ENCODE results near the gene TMEM156. TPM values are rescaled to one million over a fixed set of nuclear protein-coding genes. Genes with fewer than 3 reads are reported as not detected.

The TMEM156 gene
- total and polyA plus RNA-seq, 2 donors (not counting 3 experiments of a cell fraction or from before 2014, with no cell fraction given) = 0.39 to 1.00 TPM

DNA sequence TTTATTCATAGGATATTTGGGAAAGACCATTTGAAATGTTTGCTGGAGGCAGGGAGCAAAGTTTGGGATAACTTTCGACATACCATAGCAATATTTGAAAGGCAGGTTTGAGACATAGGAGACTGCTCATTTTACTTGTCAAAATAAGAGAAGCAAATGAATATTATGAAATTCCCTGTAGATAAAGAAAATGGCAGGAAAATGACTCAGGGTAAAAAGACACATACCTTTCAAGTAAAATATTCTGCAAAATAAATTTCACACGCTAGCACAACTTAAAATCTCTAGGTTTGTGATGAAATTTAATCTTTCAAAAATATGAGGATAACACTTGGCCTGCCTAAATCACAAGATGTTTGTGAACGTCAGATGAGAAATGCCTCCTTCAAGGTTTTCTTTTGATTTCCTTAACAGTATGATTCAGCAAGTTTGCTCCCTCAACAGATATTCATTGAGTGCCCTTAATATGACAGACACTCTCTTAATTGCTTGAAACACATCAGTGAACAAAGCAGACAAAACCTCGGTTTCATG is 6.6 kb downstream of the TMEM156 start:
- H3K4me1 ChIP-seq (ENCODE audit: control insufficient read depth, extremely low read depth, insufficient read depth, low read length) = peaks cover 8% of the 10 kb centered on the region
- no peaks in the 10 kb centered on the region for H3K36me3 ChIP-seq (ENCODE audit: control insufficient read depth in 2 of 2, extremely low read depth in 1 of 2, insufficient read depth in 2 of 2, low read length in 2 of 2)
- no peak overlapping the region for H3K4me3 ChIP-seq (replicated peaks in 1 of 3; ENCODE audit: insufficient read depth in 1 of 3, low read depth in 1 of 3, low read length in 3 of 3)
- no peaks in the 10 kb centered on the region for H3K27me3 ChIP-seq (ENCODE audit: control insufficient read depth in 2 of 2, insufficient read depth in 2 of 2, low read length in 2 of 2)
- peak overlapping the region; percentile 74 for H3K4me2 ChIP-seq (ENCODE audit: insufficient read depth, low read length)
- no TSS peak for BruUV-seq (replicated peaks)
- peak overlapping the region; percentile 51 for H3K9ac ChIP-seq (replicated peaks; ENCODE audit: extremely low read depth, insufficient read depth, low read length)
- dilution Hi-C loops (cut with MboI; ENCODE audit: extremely low pct_ligation_motif_present, low sequenced_read_pairs) = no loop called here
- no peaks in the 10 kb centered on the region for H3K9me1 ChIP-seq (replicated peaks; ENCODE audit: control insufficient read depth, extremely low read depth, insufficient read depth, low read length)
- H3K79me2 ChIP-seq (ENCODE audit: control insufficient read depth, insufficient read depth, low read length) = peaks cover 4% of the 10 kb centered on the region
- intact Hi-C loops (cut with micrococcal nuclease) = no loop called here
- TF ChIP-seq, protein P1, sequence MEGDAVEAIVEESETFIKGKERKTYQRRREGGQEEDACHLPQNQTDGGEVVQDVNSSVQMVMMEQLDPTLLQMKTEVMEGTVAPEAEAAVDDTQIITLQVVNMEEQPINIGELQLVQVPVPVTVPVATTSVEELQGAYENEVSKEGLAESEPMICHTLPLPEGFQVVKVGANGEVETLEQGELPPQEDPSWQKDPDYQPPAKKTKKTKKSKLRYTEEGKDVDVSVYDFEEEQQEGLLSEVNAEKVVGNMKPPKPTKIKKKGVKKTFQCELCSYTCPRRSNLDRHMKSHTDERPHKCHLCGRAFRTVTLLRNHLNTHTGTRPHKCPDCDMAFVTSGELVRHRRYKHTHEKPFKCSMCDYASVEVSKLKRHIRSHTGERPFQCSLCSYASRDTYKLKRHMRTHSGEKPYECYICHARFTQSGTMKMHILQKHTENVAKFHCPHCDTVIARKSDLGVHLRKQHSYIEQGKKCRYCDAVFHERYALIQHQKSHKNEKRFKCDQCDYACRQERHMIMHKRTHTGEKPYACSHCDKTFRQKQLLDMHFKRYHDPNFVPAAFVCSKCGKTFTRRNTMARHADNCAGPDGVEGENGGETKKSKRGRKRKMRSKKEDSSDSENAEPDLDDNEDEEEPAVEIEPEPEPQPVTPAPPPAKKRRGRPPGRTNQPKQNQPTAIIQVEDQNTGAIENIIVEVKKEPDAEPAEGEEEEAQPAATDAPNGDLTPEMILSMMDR (IDR thresholded peaks at IDR 0.05; ENCODE audit: extremely low read depth in 1 of 2, insufficient read depth in 1 of 2, low read depth in 1 of 2, low read length in 2 of 2) = no peak
- TF ChIP-seq JUN (IDR thresholded peaks at IDR 0.05; ENCODE audit: borderline replicate concordance, insufficient read depth, insufficient read length, low read depth) = no peak
- TF ChIP-seq MYC (IDR thresholded peaks at IDR 0.05; ENCODE audit: low read depth, low read length) = no peak
- TF ChIP-seq POLR2AphosphoS5 (IDR thresholded peaks at IDR 0.05; ENCODE audit: insufficient read depth, low read depth, low read length) = no peak
- H3K27ac ChIP-seq (ENCODE audit: insufficient read depth, low read depth, low read length) = peak overlapping the region; percentile 74
- CTCF ChIA-PET = interaction anchor here (1.0 kb wide), 1 partner anchor 76 kb away, joined by 3 read pairs; no protein-coding TSS in a partner anchor
- DNase-seq (ENCODE audit: low read depth, low spot score) (peak; percentile 67), FAIRE-seq (peak; percentile 38)
- H4K20me1 ChIP-seq (replicated peaks; ENCODE audit: control insufficient read depth, extremely low read depth, insufficient read depth, low read length) = no peaks in the 10 kb centered on the region
- peak overlapping the region; percentile 88 for H2AFZ ChIP-seq (ENCODE audit: low read depth, low read length)
- POLR2A ChIA-PET = no interaction called here
- H3K9me3 ChIP-seq (replicated peaks; ENCODE audit: control insufficient read depth, insufficient read depth, low read length) = no peaks in the 10 kb centered on the region

DNA sequence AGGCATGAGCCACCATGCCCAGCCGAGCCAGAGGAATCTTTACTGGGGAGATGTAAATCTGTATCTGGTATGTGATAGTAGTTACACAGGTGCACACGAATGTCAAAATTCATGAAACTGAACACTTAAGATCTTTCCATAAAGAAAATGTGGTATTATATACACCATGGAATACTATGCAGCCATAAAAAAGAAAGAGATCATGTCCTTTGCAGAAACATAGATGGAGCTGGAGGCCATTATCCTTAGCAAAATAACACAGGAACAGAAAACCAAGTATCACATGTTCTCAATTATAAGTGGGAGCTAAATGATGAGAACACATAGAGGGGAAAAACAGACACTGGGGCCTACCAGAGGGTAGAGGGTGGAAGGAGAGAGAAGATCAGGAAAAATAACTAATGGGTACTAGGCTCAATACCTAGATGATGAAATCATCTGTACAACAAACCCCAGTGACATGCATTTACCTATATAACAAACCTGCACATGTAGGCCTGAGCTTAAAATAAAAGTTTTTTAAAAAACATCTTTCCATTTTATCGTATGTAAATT is 7.8 kb downstream of the TMEM156 start:
- no peaks in the 10 kb centered on the region for H3K27me3 ChIP-seq (ENCODE audit: control insufficient read depth in 2 of 2, insufficient read depth in 2 of 2, low read length in 2 of 2)
- no peaks in the 10 kb centered on the region for H4K20me1 ChIP-seq (replicated peaks; ENCODE audit: control insufficient read depth, extremely low read depth, insufficient read depth, low read length)
- peaks cover 8% of the 10 kb centered on the region for H3K4me1 ChIP-seq (ENCODE audit: control insufficient read depth, extremely low read depth, insufficient read depth, low read length)
- intact Hi-C loops (cut with micrococcal nuclease) = no loop called here
- no peaks in the 10 kb centered on the region for H3K9me1 ChIP-seq (replicated peaks; ENCODE audit: control insufficient read depth, extremely low read depth, insufficient read depth, low read length)
- H3K79me2 ChIP-seq (ENCODE audit: control insufficient read depth, insufficient read depth, low read length) = no peaks in the 10 kb centered on the region
- H3K4me3 ChIP-seq (replicated peaks in 1 of 3; ENCODE audit: insufficient read depth in 1 of 3, low read depth in 1 of 3, low read length in 3 of 3) = no peak overlapping the region
- H3K9me3 ChIP-seq (replicated peaks; ENCODE audit: control insufficient read depth, insufficient read depth, low read length) = no peaks in the 10 kb centered on the region
- H3K4me2 ChIP-seq (ENCODE audit: insufficient read depth, low read length) = no peak overlapping the region
- ChIA-PET CTCF (no interaction called here), POLR2A (no interaction called here)
- H3K9ac ChIP-seq (replicated peaks; ENCODE audit: extremely low read depth, insufficient read depth, low read length) = no peak overlapping the region
- BruUV-seq (replicated peaks) = no TSS peak
- H2AFZ ChIP-seq (ENCODE audit: low read depth, low read length) = no peak overlapping the region
- dilution Hi-C loops (cut with MboI; ENCODE audit: extremely low pct_ligation_motif_present, low sequenced_read_pairs) = no loop called here
- FAIRE-seq (no peak), DNase-seq (ENCODE audit: low read depth, low spot score) (no peak)
- no peak overlapping the region for H3K27ac ChIP-seq (ENCODE audit: insufficient read depth, low read depth, low read length)
- TF ChIP-seq FOS (IDR thresholded peaks at IDR 0.05; ENCODE audit: borderline replicate concordance, insufficient read depth, low read length) (no peak), GATA2 (IDR thresholded peaks at IDR 0.05; ENCODE audit: insufficient read depth, insufficient read length, low read depth, low read length) (no peak), EZH2 (IDR thresholded peaks at IDR 0.05; ENCODE audit: borderline replicate concordance, low read depth, low read length, severe bottlenecking) (no peak), JUN (IDR thresholded peaks at IDR 0.05; ENCODE audit: borderline replicate concordance, insufficient read depth, insufficient read length, low read depth) (no peak), POLR2AphosphoS5 (IDR thresholded peaks at IDR 0.05; ENCODE audit: insufficient read depth, low read depth, low read length) (no peak), MYC (IDR thresholded peaks at IDR 0.05; ENCODE audit: low read depth, low read length) (no peak), POLR2A (IDR thresholded peaks at IDR 0.05; ENCODE audit: low read depth, low read length) (no peak)
- TF ChIP-seq, protein P2, sequence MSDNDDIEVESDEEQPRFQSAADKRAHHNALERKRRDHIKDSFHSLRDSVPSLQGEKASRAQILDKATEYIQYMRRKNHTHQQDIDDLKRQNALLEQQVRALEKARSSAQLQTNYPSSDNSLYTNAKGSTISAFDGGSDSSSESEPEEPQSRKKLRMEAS (IDR thresholded peaks at IDR 0.05; ENCODE audit: insufficient read depth, insufficient read length) = no peak
- TF ChIP-seq, protein P1 (IDR thresholded peaks at IDR 0.05; ENCODE audit: extremely low read depth in 1 of 2, insufficient read depth in 1 of 2, low read depth in 1 of 2, low read length in 2 of 2) = no peak
- H3K36me3 ChIP-seq (ENCODE audit: control insufficient read depth in 2 of 2, extremely low read depth in 1 of 2, insufficient read depth in 2 of 2, low read length in 2 of 2) = no peaks in the 10 kb centered on the region
